ENCODE measurements around the gene IKZF3. TPM values are rescaled to one million over a fixed set of nuclear protein-coding genes. Genes with fewer than 3 reads are reported as not detected.

Gene IKZF3
- not detected in 2 replicates for total RNA-seq

GRCh38 chr17:39863918-39864746 is at the start of gene IKZF3:
TSS of gene IKZF3 (minus strand) at chr17:39864312. CDS start at chr17:39864126, 186 bp downstream.

GRCh38 chr17:39867880-39868553 is 3.9 kb upstream of the IKZF3 start, which contains the start of gene ZPBP2:
TSS of gene ZPBP2 (plus strand) at chr17:39868202. CDS start at chr17:39868355, 153 bp downstream.

GRCh38 chr17:39737760-39738567 is 126.1 kb downstream of the IKZF3 start, which contains the start of gene GRB7:
TSS of gene GRB7 (plus strand) at chr17:39737938. CDS start at chr17:39742302, 4,364 bp downstream.

GRCh38 chr17:39730095-39730921 is 133.8 kb downstream of the IKZF3 start, which contains the start of gene MIEN1:
TSS of gene MIEN1 (minus strand) at chr17:39730532. CDS start at chr17:39730495, 37 bp downstream.

Small RNAs within 50 kb of the gene (small RNA-seq; reads per million reads assigned to genes)
- gene AC090844.1 (ENCODE audit: low replicate concordance) (not detected), gene MIR4728 (ENCODE audit: low replicate concordance) (not detected)

Other genes with a start within 250 kb of the IKZF3 start
- gene PPP1R1B, start 237.4 kb downstream of the IKZF3 start, total RNA-seq = not detected in 2 replicates
- gene STARD3, start 227.2 kb downstream of the IKZF3 start, total RNA-seq = 32.2 and 44.2 TPM in 2 replicates
- 0.44 TPM in 1 of 2 replicates, not detected in the other for gene TCAP, start 199.0 kb downstream of the IKZF3 start, total RNA-seq
- gene PNMT, start 195.9 kb downstream of the IKZF3 start, total RNA-seq = not detected in 2 replicates
- 5.7 and 10.5 TPM in 2 replicates for gene PGAP3, start 176.3 kb downstream of the IKZF3 start, total RNA-seq
- 25.5 and 34.6 TPM in 2 replicates for gene ERBB2, start 164.2 kb downstream of the IKZF3 start, total RNA-seq
- gene MIEN1, start 133.8 kb downstream of the IKZF3 start, total RNA-seq = 19.5 and 28.7 TPM in 2 replicates
- 0.57 TPM in 1 of 2 replicates, not detected in the other for gene GRB7, start 126.4 kb downstream of the IKZF3 start, total RNA-seq
- gene ZPBP2, start 3.9 kb upstream of the IKZF3 start, total RNA-seq = not detected in 2 replicates
- 3.0 and 4.2 TPM in 2 replicates for gene GSDMB, start 54.3 kb upstream of the IKZF3 start, total RNA-seq
- gene ORMDL3, start 63.3 kb upstream of the IKZF3 start, total RNA-seq = 38.5 and 47.5 TPM in 2 replicates
- not detected in 2 replicates for gene LRRC3C, start 63.4 kb upstream of the IKZF3 start, total RNA-seq
- not detected in 2 replicates for gene GSDMA, start 98.7 kb upstream of the IKZF3 start, total RNA-seq
- gene PSMD3, start 116.5 kb upstream of the IKZF3 start, total RNA-seq = 112 and 229 TPM in 2 replicates
- gene CSF3, start 151.1 kb upstream of the IKZF3 start, total RNA-seq = 6.8 and 29.1 TPM in 2 replicates
- 50.6 and 85.5 TPM in 2 replicates for gene MED24, start 190.1 kb upstream of the IKZF3 start, total RNA-seq
- 20.8 and 31.7 TPM in 2 replicates for gene THRA, start 198.7 kb upstream of the IKZF3 start, total RNA-seq
- gene NR1D1, start 236.3 kb upstream of the IKZF3 start, total RNA-seq = 2.8 and 3.7 TPM in 2 replicates

All from placental pericyte (primary cell).